C4-2B (cell line): ENCODE results near the gene GLI3.
A peak's percentile ranks its signal among the peaks of the same experiment; 100 is the strongest.

Experiments used
- H3K27ac ChIP-seq: fragments of 450-650 bp; 2 replicates; pipeline ENCODE4 v1.5.1; 2017
- CTCF ChIP-seq: fragments of 450-650 bp; conservative IDR thresholded peaks from 2 replicates; pipeline ENCODE4 v1.5.1; 2017; ENCODE audit warnings: mild to moderate bottlenecking
- ZFX ChIP-seq: fragments of 450-650 bp; IDR thresholded peaks from 2 replicates; pipeline ENCODE4 v1.6.1; 2017

GLI3 gene

DNA sequence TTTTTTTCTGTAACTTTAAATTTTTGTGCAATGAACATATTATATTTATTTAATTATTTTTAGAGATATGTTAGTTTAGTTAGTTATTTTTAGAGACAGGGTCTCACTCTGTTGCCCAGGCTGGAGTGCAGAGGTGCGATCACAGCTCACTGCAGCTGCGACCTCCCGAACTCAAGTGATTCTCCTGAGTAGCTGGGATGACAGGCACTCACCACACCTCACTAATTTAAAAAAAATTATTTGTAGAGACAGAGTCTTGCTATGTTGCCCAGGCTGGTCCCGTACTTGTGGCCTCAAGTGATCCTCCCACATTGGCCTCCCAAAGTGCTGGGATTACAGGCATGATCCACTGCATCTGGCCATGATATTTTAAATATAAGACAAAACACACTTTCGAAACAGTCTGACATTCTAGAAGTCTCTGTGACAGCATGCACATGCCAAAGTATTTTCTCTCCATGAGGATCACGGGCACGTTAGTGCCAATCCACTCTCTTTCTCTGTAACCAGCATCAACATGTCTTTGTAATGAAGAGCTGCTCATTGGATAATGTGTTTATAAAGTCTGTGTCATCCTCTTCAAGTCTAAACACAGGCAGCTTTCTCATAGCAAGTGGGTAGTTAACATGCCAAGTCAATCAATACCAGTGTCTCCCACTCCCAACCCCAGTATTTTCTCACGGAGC lies 137.4 kb downstream of the GLI3 start:
- TF ChIP-seq CTCF (no peak), ZFX (no peak)
- H3K27ac ChIP-seq: no peak overlapping the region

- H3K27ac ChIP-seq: no peak overlapping the region
- no peak for TF ChIP-seq CTCF
- TF ChIP-seq ZFX: no peak
Observed at GRCh38 chr7:42099066-42099465, 137.9 kb downstream of the GLI3 start.

DNA sequence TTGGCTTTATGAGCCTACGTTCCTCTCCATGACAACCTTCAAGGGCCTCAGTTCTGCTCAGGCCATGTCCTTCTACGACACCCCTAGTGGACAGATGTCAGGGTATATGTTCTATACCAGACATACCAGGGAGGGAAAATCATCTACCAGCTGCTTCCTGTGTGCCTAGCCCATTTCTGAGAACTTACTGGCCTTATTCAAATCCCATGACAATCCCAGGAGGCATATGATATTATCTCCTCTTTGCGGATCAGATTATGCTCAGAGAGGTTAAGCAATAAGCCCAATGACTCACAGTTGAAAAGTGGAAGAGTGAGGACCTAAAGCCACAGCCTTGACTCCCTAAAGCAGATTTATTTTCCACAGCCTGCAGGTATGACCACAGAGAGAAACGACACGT lies 139.3 kb downstream of the GLI3 start:
- TF ChIP-seq ZFX (no peak), CTCF (no peak; the same call in 1 of the 2 replicates)
- no peak overlapping the region for H3K27ac ChIP-seq

GRCh38 chr7:42096681-42097561 lies 140.1 kb downstream of the GLI3 start:
- peak overlapping the region; percentile 25; the same call in 1 of the 2 replicates for H3K27ac ChIP-seq
- TF ChIP-seq ZFX (no peak), CTCF (no peak)

GRCh38 chr7:42096268-42096667 lies 140.7 kb downstream of the GLI3 start:
- TF ChIP-seq CTCF (no peak), ZFX (no peak)
- H3K27ac ChIP-seq: peak overlapping the region; percentile 25; the same call in 1 of the 2 replicates

DNA sequence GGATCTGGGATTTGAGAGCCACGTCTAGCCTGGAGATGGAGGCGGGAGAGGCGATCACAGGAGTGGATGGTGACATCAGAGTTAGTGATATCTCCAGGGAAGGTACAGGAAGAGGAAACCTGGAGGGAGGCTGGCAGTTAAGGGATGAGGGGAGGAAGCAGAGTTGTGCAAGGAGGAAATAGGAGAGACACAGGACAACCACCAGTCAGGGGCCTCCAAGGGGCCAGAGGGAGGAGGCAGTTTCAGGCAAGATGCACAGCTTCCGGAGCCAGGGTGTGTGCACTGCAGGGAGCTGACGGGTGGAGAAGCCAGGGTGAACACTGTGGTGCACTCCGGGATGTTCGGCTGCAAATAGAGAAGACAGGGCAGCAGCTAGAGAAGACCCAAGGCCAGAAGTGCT lies 141.2 kb downstream of the GLI3 start:
- TF ChIP-seq CTCF: no peak
- no peak for TF ChIP-seq ZFX
- peak overlapping the region; percentile 25; the same call in 1 of the 2 replicates for H3K27ac ChIP-seq

DNA sequence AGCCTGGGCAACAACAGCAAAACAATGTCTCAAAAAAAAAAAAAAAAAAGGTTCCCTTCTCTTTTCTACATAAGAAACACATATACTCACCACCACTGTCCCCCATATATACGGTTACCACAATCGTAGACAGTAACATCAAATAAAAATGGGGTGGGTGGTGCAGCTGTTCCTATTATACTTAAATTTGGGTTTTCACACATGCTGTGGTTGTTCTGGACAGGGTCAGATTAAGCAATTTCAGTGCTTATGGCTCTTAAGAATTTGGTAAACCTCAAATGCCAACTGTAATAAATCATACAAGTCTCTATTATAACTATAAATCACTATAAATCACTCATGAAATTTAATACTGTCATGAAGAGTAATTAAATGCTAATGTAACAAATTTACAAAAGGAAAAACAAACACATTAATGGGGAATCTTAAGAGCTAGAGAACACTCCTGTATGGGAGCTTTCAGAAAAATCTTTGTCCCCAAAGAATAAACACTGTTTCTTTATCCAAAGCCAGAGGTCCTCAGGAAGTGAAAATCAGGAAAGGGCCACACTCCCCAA lies 143.6 kb downstream of the GLI3 start:
- TF ChIP-seq CTCF (no peak), ZFX (no peak)
- H3K27ac ChIP-seq: no peak overlapping the region
